Endometrial microvascular endothelial cells (primary cell): ENCODE results near the gene OR4D1. TPM values are rescaled to one million over a fixed set of nuclear protein-coding genes. Genes with fewer than 3 reads are reported as not detected.

Experiments used
- in situ Hi-C: cut with HindIII; loops from 2 replicates; pipeline ENCODE4 v1.10.0; 2017; ENCODE audit warnings: low sequenced_read_pairs, low pct_unique_long_range_greater_than_20kb; ENCODE audit errors: inconsistent ontology term
- total RNA-seq: library from RNA; depleted of rRNA; stranded (reverse); fragments of >200 nt; gene quantifications from one replicate; pipeline ENCODE4 v1.2.3, GENCODE V29; 2015; ENCODE audit errors: inconsistent ontology term

OR4D1 gene
- total RNA-seq, 1 donor from 2014 or later, result not detected

DNA sequence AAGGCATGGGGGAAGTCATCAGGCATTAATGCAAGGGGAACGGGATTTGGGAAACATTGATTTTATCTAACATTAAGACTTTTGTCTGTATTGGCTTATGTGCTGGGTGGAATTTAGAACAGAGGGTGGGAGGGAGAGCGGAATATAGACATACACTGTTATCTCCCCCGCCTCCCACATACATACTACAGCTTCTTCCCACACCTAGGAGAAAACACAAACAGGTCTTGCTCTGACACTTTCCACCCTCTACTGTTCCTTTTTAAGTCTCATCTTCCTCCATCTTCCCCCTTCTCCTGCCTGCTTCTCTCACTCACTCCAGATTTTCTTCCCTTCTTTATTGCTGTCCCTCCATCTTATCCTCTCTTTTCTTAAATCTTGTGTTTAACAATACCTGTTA lies 425 bp downstream of the OR4D1 start:
- in situ Hi-C loops, result no loop called here

GRCh38 chr17:58150394-58150793 lies 2.2 kb downstream of the OR4D1 start:
- in situ Hi-C loops, result no loop called here

- in situ Hi-C loops, result no loop called here
These were observed 4.9 kb downstream of the OR4D1 start for GRCh38 chr17:58153046-58153445.

- in situ Hi-C loops, result no loop called here
These were observed 5.5 kb downstream of the OR4D1 start for GRCh38 chr17:58153671-58154070.

DNA sequence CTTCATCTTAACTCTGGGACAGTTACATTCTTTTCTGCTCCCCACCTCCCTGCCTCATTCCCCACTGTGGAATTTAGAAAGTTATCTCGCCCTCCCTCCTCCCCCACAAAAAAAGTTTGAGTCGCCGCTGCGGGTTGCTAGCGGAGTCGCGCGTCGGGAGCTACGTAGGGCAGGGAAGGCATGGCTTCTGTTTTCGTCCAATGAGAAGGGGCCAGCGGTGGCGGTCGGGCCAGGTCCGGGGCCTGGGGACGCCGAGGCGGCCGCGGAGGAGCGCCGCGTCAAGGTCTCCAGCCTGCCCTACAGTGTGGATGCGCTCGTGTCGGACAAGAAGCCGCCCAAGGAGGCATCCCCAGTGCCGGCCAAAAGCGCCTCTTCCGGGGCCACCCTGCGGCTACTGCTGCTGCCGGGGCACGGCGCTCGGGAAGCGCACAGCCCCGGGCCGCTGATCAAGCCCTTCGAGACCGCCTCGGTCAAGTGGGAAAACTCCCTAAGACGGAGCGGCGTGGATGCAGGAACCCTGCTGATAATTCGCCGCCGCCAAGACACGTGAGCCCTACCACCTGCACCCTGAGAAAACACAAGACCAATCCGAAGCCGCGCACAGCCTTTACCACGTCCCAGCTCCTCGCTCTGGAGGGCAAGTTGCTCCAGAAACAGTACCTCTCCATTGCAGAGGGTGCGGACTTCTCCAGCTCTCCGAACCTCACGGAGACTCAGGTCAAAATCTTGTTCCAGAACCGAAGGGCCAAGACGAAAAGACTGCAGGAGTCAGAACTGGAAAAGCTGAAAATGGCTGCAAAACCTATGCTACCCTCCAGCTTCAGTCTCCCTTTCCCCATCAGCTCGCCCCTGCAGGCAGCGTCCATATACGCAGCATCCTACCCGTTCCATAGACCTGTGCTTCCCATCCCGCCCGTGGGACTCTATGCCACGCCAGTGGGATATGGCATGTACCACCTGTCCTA lies 8.9 kb downstream of the OR4D1 start:
- in situ Hi-C loops, result no loop called here

DNA sequence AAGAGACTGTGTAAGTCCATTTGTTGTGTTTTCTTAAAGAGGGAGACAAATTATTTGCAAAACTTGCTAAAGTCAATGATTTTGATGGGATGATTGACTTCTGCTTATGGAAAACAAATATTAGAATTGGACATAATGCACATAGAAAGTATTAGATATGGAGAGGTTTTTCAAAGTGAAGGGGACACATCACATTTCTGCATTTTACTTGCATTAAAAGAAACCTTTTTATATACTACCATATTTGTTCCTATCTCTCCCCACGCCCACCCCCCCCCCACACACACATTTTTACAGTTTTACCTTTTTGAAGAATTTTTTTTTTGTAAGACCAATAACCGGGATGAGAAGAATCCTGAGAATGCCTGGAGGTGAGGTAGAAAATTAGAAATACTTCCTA lies 10.0 kb downstream of the OR4D1 start:
- in situ Hi-C loops, result no loop called here

DNA sequence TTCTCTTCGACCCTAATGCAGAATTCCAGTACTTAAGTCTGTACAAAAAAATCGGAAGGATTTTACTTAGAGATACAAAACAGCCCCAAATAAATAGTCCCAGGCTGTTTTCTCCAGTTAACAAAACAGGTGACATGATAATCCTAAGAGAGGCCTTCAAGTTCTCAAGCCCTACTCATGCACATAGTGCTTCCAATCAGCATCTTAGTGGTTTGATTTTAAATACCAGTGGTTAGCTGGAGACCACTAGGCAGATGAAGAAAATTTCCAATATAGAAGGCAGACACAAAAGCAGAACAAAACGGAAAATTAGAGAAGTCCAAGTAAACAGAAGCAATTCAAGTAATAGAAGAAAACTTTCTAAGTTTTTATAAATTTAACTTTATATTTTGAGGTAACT lies 13.4 kb downstream of the OR4D1 start:
- in situ Hi-C loops, result no loop called here

DNA sequence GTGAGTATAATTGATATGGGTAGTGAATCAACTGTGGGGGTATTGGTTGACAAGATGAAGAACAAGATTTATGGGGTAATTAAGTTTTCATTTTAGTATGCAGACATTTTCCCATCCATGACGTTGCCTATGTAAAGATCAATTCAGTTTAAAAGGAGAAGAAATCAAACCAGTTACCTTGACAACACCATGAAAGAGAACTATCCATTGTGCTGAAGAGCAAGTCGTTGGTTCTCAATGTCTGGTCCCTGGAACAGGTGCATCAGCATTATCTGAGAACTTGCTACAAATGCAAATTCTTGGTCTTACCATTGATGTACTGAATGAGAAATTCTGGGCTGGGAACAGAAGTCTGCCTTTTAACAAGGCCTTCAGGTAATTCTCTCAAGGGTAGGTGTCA lies 17.8 kb downstream of the OR4D1 start:
- in situ Hi-C loops, result no loop called here

- in situ Hi-C loops, result no loop called here
These were observed 18.5 kb downstream of the OR4D1 start, which contains the start of gene OR4D2 for GRCh38 chr17:58166682-58167081. Gene OR4D2, plus strand, starts transcription at chr17:58166982. Its CDS starts 2,674 bp downstream, at chr17:58169656.

DNA sequence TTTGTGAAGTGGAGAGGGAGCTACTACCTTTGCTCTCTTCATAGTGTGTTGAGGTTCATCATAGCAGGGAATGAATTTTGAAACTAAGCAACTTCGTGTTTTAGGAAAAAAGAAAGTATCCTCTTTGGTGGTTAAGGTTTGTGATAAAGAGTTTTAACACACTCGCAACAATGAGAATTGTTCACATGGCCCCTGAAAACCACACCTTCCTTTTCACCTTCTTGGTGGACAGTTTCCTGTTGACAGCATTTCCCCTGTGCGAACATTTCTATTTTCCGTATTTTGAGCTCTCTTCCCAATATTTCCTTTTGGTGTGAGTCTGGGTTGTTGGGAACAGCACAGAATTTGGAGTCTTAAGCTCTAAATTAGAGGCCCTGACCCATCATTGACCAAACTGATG lies 22.4 kb downstream of the OR4D1 start:
- in situ Hi-C loops, result no loop called here

GRCh38 chr17:58172369-58173071 lies 24.3 kb downstream of the OR4D1 start:
- in situ Hi-C loops, result no loop called here

GRCh38 chr17:58174871-58175270 lies 26.7 kb downstream of the OR4D1 start:
- in situ Hi-C loops, result no loop called here

DNA sequence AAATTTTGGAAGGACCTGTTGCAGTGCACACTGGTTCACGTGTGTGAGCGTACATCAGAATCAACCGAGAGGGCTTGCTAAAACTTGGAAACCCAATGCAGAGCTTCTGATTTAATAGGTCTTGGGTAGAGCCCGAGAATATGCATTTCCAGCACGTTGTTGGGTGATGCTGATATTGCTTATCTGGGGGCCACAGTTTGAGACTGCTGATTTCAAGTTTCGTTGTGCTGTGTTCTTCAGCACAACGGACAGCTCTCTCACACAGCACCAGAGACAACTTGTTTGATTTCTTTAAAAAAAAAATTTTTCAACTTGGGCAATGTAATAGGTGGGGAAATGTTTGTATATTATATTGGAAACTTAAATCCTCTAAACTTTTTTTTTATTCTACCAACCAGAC lies 28.0 kb downstream of the OR4D1 start:
- in situ Hi-C loops, result no loop called here

DNA sequence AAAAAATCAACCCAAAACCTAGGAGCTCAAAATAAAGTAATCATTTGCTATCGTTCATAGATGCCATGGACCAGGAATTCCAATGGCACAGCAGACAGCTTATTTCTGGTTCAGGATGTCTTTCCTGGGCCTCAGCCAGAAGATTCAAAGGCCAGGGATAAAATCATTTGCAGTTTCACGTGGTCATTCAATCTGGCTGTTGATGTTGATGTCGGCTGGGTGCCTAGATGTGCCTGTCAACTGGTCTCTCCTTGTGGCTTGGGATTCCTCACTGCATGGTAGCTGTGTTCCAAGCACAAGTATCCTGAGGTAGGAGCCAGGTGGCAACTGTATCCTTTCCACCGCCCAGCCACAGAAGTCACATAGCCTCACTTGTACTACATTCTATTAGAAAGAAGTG lies 33.6 kb downstream of the OR4D1 start:
- in situ Hi-C loops, result no loop called here

DNA sequence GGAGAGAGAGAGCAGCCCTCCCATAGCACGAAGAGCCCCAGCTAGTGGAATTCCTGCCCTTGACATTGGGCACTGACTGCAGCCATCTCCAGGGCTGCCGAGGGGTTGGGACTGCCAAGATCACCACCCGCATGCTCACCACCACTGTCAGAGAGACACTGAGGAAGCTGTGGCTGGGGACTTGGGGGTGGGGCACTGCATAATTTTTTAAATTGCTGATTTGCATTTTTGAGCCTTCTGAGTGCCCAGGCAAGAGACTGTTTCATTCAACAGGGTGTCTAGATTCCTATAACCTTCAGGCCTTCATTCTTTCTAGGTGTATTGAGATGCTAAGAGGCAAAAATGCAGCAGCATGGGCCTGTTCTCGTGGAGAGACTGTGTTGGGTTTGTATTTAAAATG lies 35.3 kb downstream of the OR4D1 start:
- in situ Hi-C loops, result no loop called here

- in situ Hi-C loops, result no loop called here
These were observed 36.3 kb downstream of the OR4D1 start for GRCh38 chr17:58184308-58184985.

DNA sequence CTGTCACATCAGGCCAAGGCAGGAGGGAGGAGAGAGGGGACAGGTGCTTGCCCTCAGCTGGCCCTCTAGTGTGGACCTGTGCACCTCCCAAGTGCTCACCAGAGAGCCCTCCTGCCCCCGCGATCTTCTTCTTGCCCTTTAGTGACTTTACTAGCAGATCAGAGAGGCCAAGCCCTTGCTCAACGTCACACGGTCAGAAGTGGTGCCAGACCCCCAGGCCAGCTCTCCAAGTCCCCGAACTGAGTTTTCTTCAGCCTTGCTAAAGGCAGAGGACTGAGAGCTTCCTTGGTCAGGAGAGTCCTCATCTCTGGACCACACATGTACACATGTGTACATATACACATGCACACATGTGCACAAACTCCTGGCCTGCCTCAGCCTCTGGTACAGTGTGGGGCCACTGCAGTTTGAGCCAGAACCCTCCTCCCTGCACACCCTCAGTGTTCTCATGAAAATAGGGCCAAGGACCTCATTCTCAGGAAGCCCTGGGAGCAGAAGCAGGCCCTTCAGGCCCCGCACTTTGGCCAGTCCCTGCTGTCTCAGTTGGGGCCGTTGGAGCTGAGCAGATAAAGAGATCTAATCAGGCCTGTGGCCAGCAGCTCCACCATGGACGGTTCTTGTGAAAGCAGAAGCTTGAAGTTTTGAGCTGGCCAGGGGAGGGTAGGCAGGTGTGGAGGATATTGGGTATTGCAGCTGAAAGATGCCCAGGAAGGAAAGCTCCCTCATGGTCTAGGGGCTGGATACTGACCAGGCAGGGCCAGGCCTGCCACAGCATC lies 37.0 kb downstream of the OR4D1 start:
- in situ Hi-C loops, result no loop called here

DNA sequence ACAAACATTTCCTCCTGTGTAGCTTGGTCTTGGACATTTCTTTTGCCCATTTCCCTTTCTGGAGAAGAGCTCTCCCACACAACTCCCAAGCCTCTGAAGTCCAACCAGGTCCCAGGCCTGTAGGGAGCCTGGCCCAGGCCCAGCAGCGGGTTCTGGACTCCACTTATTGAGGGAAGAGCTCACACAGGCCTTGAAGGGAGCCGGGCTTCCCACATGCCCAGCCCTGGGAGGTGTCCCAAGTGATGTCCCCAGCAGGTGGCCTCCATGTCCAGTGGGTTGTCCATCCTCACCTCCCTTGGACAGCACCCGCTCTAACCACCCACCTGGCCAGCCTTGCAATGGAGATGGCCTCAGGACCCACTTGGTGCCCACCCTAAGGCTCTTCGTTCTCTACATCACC lies 38.4 kb downstream of the OR4D1 start:
- in situ Hi-C loops, result no loop called here

DNA sequence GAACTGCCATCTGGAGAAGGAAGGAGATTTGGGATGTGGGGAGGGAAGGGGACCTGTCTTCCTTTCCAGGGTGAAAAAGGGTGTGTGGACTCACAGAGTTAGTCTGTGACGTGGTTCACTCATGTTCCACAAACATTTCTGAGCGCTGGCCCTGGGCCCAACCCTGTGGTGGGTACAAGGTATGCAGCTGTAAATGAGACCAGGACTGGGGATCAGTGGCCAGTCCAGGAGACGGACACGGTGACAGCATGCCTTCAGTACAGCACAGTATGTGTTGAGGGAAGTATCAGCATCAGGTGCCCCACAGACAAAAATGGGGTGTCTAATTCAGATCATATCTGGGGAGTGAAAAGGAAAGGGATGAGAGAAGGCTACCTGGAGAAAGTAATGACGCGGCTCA lies 38.9 kb downstream of the OR4D1 start:
- in situ Hi-C loops, result no loop called here
